HG03521 (cell line): Measurements from ENCODE around the gene KRTAP11-1.

ENCODE experiments used
- ATAC-seq: cut with Tn5 transposase; IDR thresholded peaks from one replicate; pipeline ENCODE4 v1.9.1; 2021; ENCODE audit warnings: mild to moderate bottlenecking, moderate library complexity; ENCODE audit not compliant: unreplicated experiment

KRTAP11-1 gene, protein sequence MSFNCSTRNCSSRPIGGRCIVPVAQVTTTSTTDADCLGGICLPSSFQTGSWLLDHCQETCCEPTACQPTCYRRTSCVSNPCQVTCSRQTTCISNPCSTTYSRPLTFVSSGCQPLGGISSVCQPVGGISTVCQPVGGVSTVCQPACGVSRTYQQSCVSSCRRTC

DNA sequence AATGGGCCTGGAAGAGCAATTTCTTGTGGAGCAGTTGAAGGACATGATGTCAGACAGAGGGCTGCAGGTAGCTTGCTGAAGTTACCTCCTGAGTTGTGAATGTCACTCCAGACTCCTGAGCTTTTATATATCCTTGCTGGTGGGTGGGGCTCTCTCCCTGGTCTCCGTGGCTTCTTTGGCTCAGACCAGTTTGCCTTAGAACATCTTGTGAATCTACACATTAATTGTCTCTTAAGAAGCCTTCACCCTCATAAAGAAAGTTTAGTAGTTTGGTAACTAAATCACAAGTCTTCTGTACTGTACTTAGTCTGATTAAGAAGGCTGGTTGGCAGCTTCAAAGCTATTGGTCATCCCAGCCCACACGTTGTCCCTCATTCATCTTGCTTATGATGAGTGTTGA, at the start of gene KRTAP11-1:
KRTAP11-1 (minus strand) TSS at position 101 of the 400 bp plus-strand sequence; CDS start at position 45, 56 bp downstream.
- no peak for ATAC-seq

DNA sequence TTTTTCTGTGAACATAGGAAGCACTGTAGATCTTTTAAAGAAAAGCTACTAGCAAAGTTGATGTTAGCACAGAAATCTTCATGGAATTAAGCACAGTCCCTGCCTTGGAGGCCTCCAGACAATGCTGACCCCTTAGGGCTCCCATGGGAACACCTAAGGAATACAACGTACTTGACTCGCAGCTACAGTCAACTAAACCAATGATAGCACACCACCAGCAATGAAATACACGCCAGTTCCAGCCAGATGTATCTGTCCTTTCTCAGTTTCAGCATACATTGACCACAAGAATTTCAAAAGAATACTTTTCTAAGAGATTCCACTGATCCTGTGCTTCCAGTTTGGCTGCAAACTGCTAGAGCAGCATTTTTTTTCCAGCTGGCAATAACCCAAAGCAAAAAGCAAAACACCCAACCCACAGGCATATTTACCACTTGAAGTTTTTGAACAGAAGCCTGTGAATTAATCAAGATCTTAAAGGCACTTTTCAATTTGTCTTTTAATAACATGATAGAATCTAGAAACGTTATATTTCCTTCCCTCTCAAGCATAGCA, 42.8 kb upstream of the KRTAP11-1 start:
- no peak for ATAC-seq

DNA sequence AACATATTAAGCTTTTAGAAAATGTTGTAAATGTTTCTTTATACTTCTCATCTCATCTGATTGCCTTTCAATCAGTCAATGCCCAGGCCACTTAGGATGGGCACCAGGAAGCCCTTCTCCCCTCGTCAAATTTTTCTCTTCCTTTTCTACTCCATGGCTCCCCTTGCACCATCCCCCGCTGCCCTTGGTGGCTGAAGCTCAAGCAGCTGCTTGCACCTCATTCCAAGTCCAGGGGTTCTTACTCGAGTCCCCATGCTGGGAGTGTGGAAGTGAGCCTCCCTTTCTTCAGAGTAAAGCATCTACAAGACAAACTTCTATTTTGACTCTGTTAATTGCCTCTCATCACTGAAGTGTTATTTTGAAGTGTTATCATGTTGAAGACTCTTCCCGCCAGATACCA, 39.7 kb upstream of the KRTAP11-1 start:
- no peak for ATAC-seq

DNA sequence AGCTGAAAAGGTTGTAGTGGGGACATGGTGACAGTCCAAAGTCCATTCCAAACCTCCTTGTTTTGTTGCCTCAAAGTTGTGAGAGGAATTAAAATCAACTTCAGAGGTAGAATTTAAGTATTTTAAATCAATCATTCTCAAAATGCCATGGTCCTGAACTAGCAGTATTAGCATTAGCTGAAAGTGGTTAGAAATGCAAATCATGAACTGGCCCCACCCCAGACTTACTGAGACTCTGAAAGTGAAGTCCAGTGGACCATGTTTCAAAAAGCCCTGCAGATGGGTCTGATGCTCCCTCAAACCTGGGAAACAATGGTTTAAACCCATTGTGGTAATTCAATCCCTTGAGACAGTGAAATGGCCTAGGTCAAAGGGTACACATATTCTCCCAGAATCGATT, 36.2 kb upstream of the KRTAP11-1 start:
- ATAC-seq = no peak

DNA sequence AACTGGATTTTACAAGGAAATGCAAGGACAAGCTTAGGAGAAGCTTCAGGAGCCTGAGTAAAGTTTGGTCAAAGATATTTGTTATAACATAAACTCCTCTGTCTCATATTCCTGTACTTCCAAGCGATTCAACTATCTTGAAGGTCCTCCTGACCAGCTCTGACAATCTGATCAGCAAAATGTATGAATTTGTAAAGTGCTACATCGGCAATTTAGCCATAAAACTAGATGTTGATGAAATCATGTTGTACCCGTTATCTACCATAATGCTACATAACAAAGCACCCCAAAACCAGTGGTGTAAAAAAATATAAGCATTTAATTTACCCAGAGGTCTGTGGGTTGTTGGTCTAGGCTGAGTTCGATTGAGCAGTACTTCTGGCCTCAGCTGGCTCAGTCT, 19.5 kb upstream of the KRTAP11-1 start:
- no peak for ATAC-seq

DNA sequence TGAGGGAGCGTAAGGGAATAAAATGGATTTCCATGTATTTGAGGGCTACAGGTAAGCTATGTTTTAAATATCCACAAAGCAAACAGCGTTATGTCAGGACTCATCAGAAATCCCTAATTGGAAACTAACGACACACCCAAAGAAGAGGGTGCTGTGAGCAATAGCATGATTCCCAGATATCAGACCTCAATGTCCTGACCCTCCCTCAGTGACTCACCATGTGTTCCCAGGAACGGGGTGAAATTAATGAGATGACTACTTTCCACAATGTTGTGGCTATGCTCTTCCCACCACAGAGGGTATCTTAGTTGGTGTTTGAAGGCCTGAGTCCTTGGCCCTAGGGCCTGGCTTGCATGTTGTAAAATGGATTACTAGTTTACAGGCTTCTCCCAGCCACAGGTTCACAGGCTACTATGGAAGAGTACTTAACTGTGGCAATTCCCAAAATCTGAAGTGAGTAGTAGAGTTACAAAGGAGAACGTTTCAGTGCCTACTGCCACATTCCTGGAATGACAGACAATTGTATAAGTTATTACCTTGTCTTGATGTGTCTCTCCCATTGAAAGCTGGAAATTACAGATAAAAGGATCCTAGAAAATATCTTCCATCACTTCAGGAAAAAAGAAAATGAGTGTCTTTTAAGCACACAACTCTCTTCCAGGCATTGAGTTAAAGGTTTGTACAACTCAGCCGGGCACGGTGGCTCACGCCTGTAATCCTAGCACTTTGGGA, 1.7 kb upstream of the KRTAP11-1 start:
- no peak for ATAC-seq

DNA sequence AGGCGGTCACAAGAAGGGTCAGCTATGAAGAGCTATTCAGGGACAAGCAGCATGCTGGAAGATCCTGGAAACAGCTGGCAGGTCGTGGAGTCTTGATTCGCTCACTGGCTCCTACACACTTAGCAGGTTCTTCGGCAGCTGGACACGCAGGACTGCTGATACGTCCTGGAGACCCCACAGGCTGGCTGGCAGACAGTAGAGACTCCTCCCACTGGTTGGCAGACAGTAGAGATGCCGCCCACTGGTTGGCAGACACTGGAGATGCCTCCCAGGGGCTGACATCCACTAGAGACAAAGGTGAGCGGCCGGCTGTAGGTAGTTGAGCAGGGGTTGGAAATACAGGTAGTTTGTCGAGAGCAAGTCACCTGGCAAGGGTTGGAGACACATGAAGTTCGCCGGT, 466 bp downstream of the KRTAP11-1 start:
- ATAC-seq = no peak

DNA sequence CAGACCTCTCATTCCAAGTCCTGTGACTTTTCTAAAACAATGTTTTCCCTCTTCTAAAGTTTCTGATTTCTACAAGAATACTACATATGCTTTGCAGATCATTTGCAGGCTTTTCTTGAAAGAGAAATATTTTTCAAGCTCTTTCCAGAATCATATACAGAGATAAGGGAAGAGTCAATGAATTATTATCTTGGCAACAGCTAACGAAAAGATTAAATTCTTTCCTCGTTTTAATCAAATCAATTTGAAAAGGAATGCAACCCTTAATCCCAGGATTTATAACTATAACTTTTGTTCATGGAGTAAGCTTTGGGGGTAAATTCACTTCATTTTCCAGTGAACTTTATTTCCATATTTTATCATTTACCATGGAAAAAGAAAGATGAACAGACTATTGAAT, 6.9 kb downstream of the KRTAP11-1 start:
- ATAC-seq = no peak

DNA sequence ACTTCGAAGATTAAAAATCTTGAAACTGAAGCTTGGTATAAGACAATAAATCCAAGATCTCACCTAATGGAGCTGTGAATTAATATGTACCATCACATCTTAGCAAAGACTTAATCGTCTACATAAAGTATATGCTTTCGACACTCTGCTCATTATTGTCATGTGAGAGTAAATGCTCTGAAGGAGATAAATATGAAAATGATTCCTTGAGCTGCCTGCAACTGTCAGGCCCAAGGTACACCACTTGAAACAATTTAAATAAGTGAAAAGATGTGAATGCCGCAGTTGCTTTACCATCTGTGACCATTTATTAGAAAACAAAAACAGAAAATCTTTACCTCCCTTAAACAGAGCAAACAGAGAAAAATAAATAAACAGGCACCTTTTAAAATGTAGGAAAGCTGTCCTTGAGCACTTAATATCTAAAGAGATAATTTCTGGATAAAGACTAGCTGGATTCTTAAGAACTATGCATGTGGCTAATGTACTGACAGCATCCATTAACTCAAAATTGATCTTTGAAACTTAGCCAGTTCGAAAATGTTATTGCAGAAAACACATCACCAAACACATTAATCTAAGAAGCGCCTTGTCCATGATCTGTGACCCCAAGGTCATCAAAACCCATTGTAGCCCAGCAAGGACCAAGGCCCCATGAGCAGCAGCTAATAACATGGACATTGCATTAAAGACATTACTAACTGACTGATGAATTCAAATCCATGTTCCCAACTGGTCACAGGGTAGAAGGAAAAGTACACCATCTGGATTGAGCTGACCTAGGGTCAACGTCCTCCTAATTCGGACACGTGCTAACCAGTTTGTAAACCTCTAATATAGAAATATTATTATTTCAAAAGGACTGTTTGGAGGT, 33.5 kb downstream of the KRTAP11-1 start:
- ATAC-seq = no peak

DNA sequence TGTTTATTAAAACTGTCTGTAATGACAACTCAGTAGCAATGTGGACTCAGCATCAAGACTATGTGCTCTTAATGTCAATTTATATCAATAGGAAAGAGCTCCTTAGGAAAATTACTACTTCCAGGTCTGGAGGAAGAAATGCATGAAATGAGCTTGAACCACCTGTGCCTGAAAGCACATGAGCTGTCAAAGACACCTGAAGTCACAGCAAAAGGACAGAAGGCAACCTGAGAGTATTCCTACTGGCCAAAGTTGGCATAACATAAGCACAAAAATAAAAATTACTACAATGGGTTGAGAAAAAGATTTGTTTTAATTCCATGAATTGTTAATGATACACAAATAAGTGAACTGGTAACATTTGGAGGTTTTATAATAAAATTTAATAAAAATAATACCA, 38.4 kb downstream of the KRTAP11-1 start:
- no peak for ATAC-seq

DNA sequence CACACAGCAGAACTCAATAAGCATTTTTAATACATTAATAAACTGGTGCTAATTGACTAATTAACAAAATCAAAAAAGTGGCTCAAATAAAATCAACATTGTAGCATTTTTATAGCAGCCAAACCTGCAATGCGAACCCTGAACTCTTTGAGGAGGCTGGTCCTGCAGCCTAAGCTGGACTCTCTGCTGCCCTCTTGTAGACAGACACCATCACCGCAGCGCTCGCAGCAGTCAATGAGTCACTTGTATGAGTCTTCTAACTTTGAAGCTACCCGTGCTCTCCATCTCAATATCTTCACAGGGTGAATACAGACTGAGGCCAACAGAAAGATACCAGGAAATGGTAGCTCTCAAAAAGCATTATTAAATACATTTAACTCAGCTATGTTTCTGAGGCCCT, 42.1 kb downstream of the KRTAP11-1 start:
- ATAC-seq = no peak

DNA sequence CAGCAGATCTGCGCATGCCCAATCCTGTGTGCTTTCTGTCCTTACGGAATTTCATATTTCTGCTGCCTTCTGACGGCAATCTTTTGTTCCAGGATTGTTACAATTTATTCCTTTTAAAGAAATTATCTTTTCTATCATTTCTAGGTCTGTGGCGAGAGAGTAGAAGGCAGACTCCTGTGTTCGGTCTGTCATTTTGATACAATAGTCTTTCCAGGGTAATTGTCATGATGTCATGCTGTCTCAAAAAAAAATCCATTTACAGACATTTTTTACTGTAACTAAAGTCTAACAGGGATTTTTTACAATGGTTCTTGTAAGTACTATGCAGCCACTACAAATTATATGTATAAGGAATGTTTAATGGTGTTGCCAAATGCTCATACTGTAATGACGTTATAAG, 42.8 kb downstream of the KRTAP11-1 start:
- ATAC-seq = no peak

DNA sequence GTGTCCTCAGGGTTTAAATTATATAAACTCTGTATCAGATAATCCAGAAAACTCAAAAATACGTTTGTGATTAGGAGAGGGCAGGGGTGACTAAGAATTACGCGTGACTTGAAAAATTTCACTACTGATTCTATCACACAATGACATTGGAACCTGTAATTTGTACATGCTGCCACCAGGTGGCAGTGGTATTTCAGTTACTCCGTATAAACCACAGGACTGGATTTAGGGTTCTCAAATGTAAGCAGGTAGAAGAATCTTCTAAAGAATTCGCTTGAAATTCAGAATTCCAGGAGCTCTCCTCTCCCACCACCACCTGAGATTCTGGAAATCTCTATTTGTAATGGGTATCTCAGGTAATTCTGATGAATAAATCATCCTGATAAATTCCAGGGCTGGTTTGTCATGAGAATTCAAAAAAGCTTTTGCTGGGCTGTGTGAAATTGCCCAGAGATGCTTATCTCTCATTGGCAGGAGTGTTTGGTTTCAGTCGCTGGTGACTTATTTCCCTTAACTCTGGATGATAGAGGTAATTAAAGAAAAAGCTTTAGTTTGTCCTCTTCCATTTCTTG, 50.1 kb downstream of the KRTAP11-1 start:
- no peak for ATAC-seq
